CD4-positive, alpha-beta T cell (primary cell): Measurements from ENCODE around the gene SLC17A8. TPM values are rescaled to one million over a fixed set of nuclear protein-coding genes. Genes with fewer than 3 reads are reported as not detected.

Source experiments
- ATAC-seq: fragments of 200-7000 bp; cut with Tn5 transposase; one replicate; pipeline ENCODE4 v1.10.0; 2022; ENCODE audit warnings: mild to moderate bottlenecking; ENCODE audit not compliant: poor library complexity
- CTCF ChIA-PET: fragments of 350-600 bp; sonication (Branson Sonifier 250); formaldehyde crosslinking; loops from one replicate; lab custom pipeline; 2021; ENCODE audit warnings: antibody characterized with exemption, inconsistent platforms; lab: Charles Lee
- POLR2A ChIA-PET: fragments of 350-600 bp; sonication (Branson Sonifier 250); formaldehyde crosslinking; loops from one replicate; lab custom pipeline; 2021; ENCODE audit warnings: antibody characterized with exemption, inconsistent platforms; lab: Charles Lee
- DNase-seq, 14 experiments: peaks; one replicate each; pipeline ENCODE4 v3.0.0-alpha.2; 2013 to 2020; ENCODE audit warnings: mixed read lengths in 2 of 14
- H3K27ac ChIP-seq, 2 donors: one replicate each; pipeline versions ENCODE4 v1.5.1 to v1.7.0; 2013; ENCODE audit warnings: low read length in 2 of 2, low read depth in 1 of 2, mild to moderate bottlenecking in 1 of 2
- H3K27me3 ChIP-seq, 2 experiments: 1 replicate in 1 of 2; 2 replicates in 1 of 2; pipeline versions ENCODE4 v1.6.1 to v1.7.0; 2013; ENCODE audit warnings: low read length in 2 of 2, control low read depth in 1 of 2, mild to moderate bottlenecking in 1 of 2, moderate library complexity in 1 of 2; ENCODE audit not compliant: insufficient read depth in 2 of 2, control insufficient read depth in 1 of 2
- H3K36me3 ChIP-seq: one replicate; pipeline ENCODE4 v1.6.1; 2013; ENCODE audit warnings: low read length, control low read depth; ENCODE audit not compliant: insufficient read depth
- H3K4me1 ChIP-seq: one replicate; pipeline ENCODE4 v1.6.1; 2013; ENCODE audit warnings: low read length, control low read depth; ENCODE audit not compliant: insufficient read depth
- H3K4me3 ChIP-seq: one replicate; pipeline ENCODE4 v1.5.1; 2013; ENCODE audit warnings: mild to moderate bottlenecking, low read length, moderate library complexity
- H3K9me3 ChIP-seq, 2 experiments: 1 replicate in 1 of 2; 2 replicates in 1 of 2; pipeline versions ENCODE4 v1.6.1 to v1.7.0; 2013; ENCODE audit warnings: low read length in 2 of 2, mild to moderate bottlenecking in 2 of 2, control low read depth in 1 of 2, moderate library complexity in 1 of 2; ENCODE audit not compliant: control insufficient read depth in 1 of 2, insufficient read depth in 1 of 2
- H3K27ac Mint-ChIP-seq: one replicate; pipeline ENCODE4 v1.8.0; 2020; ENCODE audit warnings: mixed read lengths
- H3K27me3 Mint-ChIP-seq: one replicate; pipeline ENCODE4 v1.8.0; 2021; ENCODE audit warnings: mixed read lengths
- H3K36me3 Mint-ChIP-seq: one replicate; pipeline ENCODE4 v1.8.0; 2021; ENCODE audit warnings: low read depth, mixed read lengths
- H3K4me1 Mint-ChIP-seq: one replicate; pipeline ENCODE4 v1.8.0; 2021; ENCODE audit warnings: low read depth, mixed read lengths
- H3K4me3 Mint-ChIP-seq: one replicate; pipeline ENCODE4 v1.8.0; 2020; ENCODE audit warnings: mild to moderate bottlenecking, mixed read lengths
- H3K9me3 Mint-ChIP-seq: one replicate; pipeline ENCODE4 v1.8.0; 2020; ENCODE audit warnings: mixed read lengths
- intact Hi-C, 2 experiments: fragments of 100-400 bp; cut with DNase I in 1 of 2; cut with micrococcal nuclease in 1 of 2; formaldehyde crosslinking; loops; one replicate each; pipeline versions ENCODE4 v1.15.1 to v1.9.0; 2023 to 2025; cut with DNase I, micrococcal nuclease
- total RNA-seq, 174 experiments: library from RNA in 2 of 174; stranded (reverse) in 2 of 174; gene quantifications; one replicate each; pipeline ENCODE4 v1.2.3 and lab custom pipeline; 2021 to 2026
- TF ChIP-seq, protein P1 (sequence below): fragments of 200-600 bp; IDR thresholded peaks from one replicate; pipeline ENCODE4 v1.8.0; 2022; ENCODE audit warnings: antibody characterized with exemption, mild to moderate bottlenecking

SLC17A8 gene
- total RNA-seq, 2 experiments from 2014 or later, result not detected

DNA sequence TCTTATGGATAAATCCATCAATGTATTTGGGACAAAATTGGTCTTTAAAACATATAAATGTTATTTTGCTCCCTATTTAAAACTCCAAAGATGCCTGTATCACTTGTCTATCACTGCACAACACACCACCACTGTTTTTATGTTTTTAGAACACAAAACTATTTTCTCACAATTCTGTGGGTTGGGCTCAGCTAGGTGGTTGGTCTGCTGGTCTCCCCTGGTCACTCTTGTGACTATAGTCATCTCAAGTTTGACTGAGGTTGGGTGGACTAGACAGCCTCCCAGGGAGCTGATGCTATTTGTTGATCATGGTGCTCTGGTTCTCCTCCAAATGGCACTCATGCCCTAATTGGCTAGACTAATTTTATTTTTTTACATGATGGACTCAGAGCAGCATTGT, 77.3 kb downstream of the SLC17A8 start:
- no peaks in the 10 kb centered on the region for H3K36me3 Mint-ChIP-seq
- CTCF ChIA-PET, result no interaction called here
- Histone ChIP-seq H3K4me3 (no peak overlapping the region), H3K9me3 (no peaks in the 10 kb centered on the region), H3K27ac (no peak overlapping the region), H3K27me3 (no peaks in the 10 kb centered on the region), H3K36me3 (no peaks in the 10 kb centered on the region), H3K4me1 (no peaks in the 10 kb centered on the region)
- no peaks in the 10 kb centered on the region for H3K4me1 Mint-ChIP-seq
- H3K9me3 Mint-ChIP-seq, result peaks cover under 1% of the 10 kb centered on the region
- intact Hi-C loops, result no loop called here
- ATAC-seq (no peak), DNase-seq (no peak)
- no peak overlapping the region for H3K4me3 Mint-ChIP-seq
- TF ChIP-seq, protein P1, sequence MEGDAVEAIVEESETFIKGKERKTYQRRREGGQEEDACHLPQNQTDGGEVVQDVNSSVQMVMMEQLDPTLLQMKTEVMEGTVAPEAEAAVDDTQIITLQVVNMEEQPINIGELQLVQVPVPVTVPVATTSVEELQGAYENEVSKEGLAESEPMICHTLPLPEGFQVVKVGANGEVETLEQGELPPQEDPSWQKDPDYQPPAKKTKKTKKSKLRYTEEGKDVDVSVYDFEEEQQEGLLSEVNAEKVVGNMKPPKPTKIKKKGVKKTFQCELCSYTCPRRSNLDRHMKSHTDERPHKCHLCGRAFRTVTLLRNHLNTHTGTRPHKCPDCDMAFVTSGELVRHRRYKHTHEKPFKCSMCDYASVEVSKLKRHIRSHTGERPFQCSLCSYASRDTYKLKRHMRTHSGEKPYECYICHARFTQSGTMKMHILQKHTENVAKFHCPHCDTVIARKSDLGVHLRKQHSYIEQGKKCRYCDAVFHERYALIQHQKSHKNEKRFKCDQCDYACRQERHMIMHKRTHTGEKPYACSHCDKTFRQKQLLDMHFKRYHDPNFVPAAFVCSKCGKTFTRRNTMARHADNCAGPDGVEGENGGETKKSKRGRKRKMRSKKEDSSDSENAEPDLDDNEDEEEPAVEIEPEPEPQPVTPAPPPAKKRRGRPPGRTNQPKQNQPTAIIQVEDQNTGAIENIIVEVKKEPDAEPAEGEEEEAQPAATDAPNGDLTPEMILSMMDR, result no peak
- POLR2A ChIA-PET, result interaction anchor here (0.5 kb wide), 1 partner anchor 1223 kb away, joined by 3 read pairs; no protein-coding TSS in a partner anchor
- H3K27me3 Mint-ChIP-seq, result no peaks in the 10 kb centered on the region
- H3K27ac Mint-ChIP-seq, result no peak overlapping the region

DNA sequence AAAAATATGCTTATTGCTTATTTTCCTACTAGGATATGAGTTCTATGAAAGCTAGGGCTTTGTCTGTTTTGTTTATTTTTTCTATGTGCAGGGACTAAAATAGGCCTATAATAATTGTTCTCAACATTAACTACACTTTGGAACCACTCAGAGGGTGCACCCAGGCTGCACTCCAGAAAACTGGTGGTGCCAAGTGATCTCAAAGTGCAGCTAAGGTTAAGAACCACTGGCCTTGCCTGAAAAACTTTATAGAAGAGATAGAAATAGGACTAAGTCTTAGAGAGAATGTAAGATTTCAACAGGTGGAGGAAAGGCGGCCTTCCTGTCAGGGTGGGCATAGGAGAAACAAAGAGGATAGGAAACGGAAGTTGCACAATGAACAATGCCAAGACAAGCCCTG, 79.1 kb downstream of the SLC17A8 start:
- Histone ChIP-seq H3K27me3 (no peaks in the 10 kb centered on the region), H3K9me3 (no peaks in the 10 kb centered on the region), H3K4me1 (no peaks in the 10 kb centered on the region), H3K27ac (no peak overlapping the region), H3K4me3 (no peak overlapping the region), H3K36me3 (no peaks in the 10 kb centered on the region)
- POLR2A ChIA-PET, result interaction anchor here (0.6 kb wide), 1 partner anchor 53 kb away, joined by 3 read pairs; no protein-coding TSS in a partner anchor
- no peak for ATAC-seq
- H3K4me1 Mint-ChIP-seq, result no peaks in the 10 kb centered on the region
- no peaks in the 10 kb centered on the region for H3K36me3 Mint-ChIP-seq
- no peak overlapping the region for H3K4me3 Mint-ChIP-seq
- H3K27ac Mint-ChIP-seq, result no peak overlapping the region
- H3K27me3 Mint-ChIP-seq, result peaks cover 9% of the 10 kb centered on the region
- DNase-seq, result no peak
- TF ChIP-seq, protein P1, result no peak
- no peaks in the 10 kb centered on the region for H3K9me3 Mint-ChIP-seq
- CTCF ChIA-PET, result interaction anchor here (1.2 kb wide), 1 partner anchor 32 kb away, joined by 3 read pairs; no protein-coding TSS in a partner anchor
- intact Hi-C loops, result no loop called here

DNA sequence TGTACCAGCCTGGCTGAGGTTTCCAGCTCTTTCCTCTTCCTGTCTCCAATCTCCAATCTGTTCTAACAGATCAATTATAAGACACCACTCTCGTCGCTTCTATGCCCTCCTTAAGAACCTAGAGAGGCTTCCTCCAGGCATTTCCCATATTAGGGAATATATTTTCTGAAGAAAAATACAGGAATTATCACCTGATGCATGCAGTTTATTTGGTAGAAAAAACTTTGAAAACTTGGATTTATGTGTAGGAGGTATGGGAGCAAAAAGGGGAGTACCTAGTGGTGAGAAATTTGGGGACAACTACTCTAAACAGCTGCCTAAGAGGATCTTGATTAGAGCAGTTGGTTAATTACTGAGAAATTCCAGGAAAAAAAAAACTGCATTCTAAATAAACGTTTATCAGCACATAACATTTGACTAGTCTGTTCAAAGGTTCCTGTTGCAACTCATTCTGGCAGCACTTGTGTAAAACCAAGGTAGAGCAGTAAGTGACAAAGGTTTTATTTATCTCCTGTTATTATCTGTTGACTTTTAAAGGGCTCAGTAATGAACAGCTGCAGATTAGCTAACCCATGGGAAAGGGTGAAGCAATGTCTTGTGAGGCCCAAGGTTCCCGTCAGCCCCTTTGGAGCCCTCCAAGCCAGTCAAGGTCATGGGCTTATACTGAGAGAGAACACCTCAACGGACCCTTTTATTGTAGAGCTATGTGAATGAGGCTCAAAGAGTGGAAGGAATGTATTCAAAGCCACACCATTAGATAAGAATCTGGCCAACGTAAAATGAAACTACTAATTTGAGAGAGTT, 80.4 kb downstream of the SLC17A8 start:
- no peaks in the 10 kb centered on the region for H3K36me3 Mint-ChIP-seq
- POLR2A ChIA-PET, result no interaction called here
- TF ChIP-seq, protein P1, result no peak
- no peak overlapping the region for H3K4me3 Mint-ChIP-seq
- no peaks in the 10 kb centered on the region for H3K27me3 ChIP-seq
- intact Hi-C loops, result no loop called here
- H3K9me3 ChIP-seq, result no peaks in the 10 kb centered on the region
- no peak for ATAC-seq
- no peak overlapping the region for H3K4me3 ChIP-seq
- H3K27ac ChIP-seq, result no peak overlapping the region
- H3K4me1 ChIP-seq, result no peaks in the 10 kb centered on the region
- H3K27me3 Mint-ChIP-seq, result peaks cover 9% of the 10 kb centered on the region
- no peaks in the 10 kb centered on the region for H3K4me1 Mint-ChIP-seq
- CTCF ChIA-PET, result no interaction called here
- DNase-seq, result no peak
- H3K9me3 Mint-ChIP-seq, result no peaks in the 10 kb centered on the region
- no peak overlapping the region for H3K27ac Mint-ChIP-seq
- no peaks in the 10 kb centered on the region for H3K36me3 ChIP-seq
